Stomach (tissue), 9 donors: ENCODE measurements around the gene CLTA. TPM values are rescaled to one million over a fixed set of nuclear protein-coding genes. Genes with fewer than 3 reads are reported as not detected.
A peak's percentile ranks its signal among the peaks of the same experiment; 100 is the strongest.

Experiments used
- DNase-seq, 2 donors: peaks; one replicate each; pipeline versions ENCODE4 v3.0.0 to v3.0.0-alpha.2; 2013 to 2019
- H3K27ac ChIP-seq, 5 donors: fragments of 200-600 bp in 4 of 5; sonication (generic) in 4 of 5; one replicate each; pipeline ENCODE4 v1.5.1; 2013 to 2019; ENCODE audit warnings: mild to moderate bottlenecking in 1 of 5, moderate library complexity in 1 of 5
- H3K27me3 ChIP-seq, 3 donors: fragments of 200-600 bp; sonication (generic); one replicate each; pipeline ENCODE4 v1.5.1; 2017 to 2019; ENCODE audit warnings: mixed run types in 1 of 3
- H3K36me3 ChIP-seq, 4 donors: fragments of 200-600 bp; sonication (generic); 1 replicate in 3 of 4; 2 replicates in 1 of 4; pipeline ENCODE4 v1.5.1; 2016 to 2019
- H3K4me1 ChIP-seq, 4 donors: fragments of 200-600 bp; sonication (generic); one replicate each; pipeline ENCODE4 v1.5.1; 2016 to 2019
- H3K4me3 ChIP-seq, 4 donors: fragments of 200-600 bp; sonication (generic) in 3 of 4; one replicate each; pipeline ENCODE4 v1.5.1; 2016 to 2019; ENCODE audit warnings: mild to moderate bottlenecking in 1 of 4
- H3K9me3 ChIP-seq, 4 donors: fragments of 200-600 bp; sonication (generic); one replicate each; pipeline ENCODE4 v1.5.1; 2016 to 2019
- EP300 ChIP-seq: sonication (generic); formaldehyde crosslinking; IDR thresholded peaks from one replicate; pipeline ENCODE4 v1.6.1; 2017; ENCODE audit warnings: antibody characterized with exemption
- POLR2A ChIP-seq, 4 donors: fragments of 450-650 bp; IDR thresholded peaks; one replicate each; pipeline ENCODE4 v1.6.1; 2016; ENCODE audit warnings: antibody characterized with exemption in 4 of 4, control low read depth in 2 of 4, mild to moderate bottlenecking in 1 of 4, moderate library complexity in 1 of 4
- POLR2AphosphoS5 ChIP-seq, 3 donors: sonication (generic); formaldehyde crosslinking; IDR thresholded peaks; one replicate each; pipeline ENCODE4 v1.6.1; 2016; ENCODE audit warnings: antibody characterized with exemption in 3 of 3
- WGBS, 5 donors: extraction: QIAGEN DNeasy Blood & Tissue Kit in 3 of 5; methylation state at CpG; one replicate each; pipeline versions ENCODE4 v1.1.5 to v1.1.7; 2013 to 2018; 5-methylcytosine and 5-hydroxymethylcytosine counted together
- intact Hi-C: fragments of 100-400 bp; cut with DNase I; formaldehyde crosslinking; loops from one replicate; pipeline ENCODE4 v1.15.1; 2023; ENCODE audit warnings: low total_unique reads
- polyA plus RNA-seq, 3 donors: library from polyadenylated mRNA; stranded (reverse); fragments of 200-250 nt; gene quantifications; one replicate each; pipeline ENCODE4 v1.2.3, GENCODE V29; 2013
- total RNA-seq, 5 donors: library from RNA; depleted of rRNA; stranded (reverse); fragments of >200 nt; gene quantifications; one replicate each; pipeline versions ENCODE4 v1.1.0 to v1.2.3, GENCODE V29; 2014 to 2016
- TF ChIP-seq, protein P1 (sequence below), 7 experiments: fragments of 450-650 bp in 4 of 7; fragments of 200-600 bp in 3 of 7; sonication (generic) in 3 of 7; IDR thresholded peaks; one replicate each; pipeline ENCODE4 v1.5.1; 2016 to 2019; ENCODE audit warnings: antibody characterized with exemption in 7 of 7, control low read depth in 2 of 7, mild to moderate bottlenecking in 1 of 7
- donor health status: healthy with polysubstance abuse.
- donor health status: Bipolar disorder and iron deficiency.
- donor health status: healthy.

The CLTA gene
- total and polyA plus RNA-seq, 8 donors, result 25.1 to 890 (median 150) TPM

- H3K27me3 ChIP-seq, result no peaks in the 10 kb centered on the region
- no peaks in the 10 kb centered on the region for H3K9me3 ChIP-seq
- TF ChIP-seq, protein P1, sequence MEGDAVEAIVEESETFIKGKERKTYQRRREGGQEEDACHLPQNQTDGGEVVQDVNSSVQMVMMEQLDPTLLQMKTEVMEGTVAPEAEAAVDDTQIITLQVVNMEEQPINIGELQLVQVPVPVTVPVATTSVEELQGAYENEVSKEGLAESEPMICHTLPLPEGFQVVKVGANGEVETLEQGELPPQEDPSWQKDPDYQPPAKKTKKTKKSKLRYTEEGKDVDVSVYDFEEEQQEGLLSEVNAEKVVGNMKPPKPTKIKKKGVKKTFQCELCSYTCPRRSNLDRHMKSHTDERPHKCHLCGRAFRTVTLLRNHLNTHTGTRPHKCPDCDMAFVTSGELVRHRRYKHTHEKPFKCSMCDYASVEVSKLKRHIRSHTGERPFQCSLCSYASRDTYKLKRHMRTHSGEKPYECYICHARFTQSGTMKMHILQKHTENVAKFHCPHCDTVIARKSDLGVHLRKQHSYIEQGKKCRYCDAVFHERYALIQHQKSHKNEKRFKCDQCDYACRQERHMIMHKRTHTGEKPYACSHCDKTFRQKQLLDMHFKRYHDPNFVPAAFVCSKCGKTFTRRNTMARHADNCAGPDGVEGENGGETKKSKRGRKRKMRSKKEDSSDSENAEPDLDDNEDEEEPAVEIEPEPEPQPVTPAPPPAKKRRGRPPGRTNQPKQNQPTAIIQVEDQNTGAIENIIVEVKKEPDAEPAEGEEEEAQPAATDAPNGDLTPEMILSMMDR (IDR thresholded peaks at IDR 0.05), result no peak
- TF ChIP-seq POLR2A (IDR thresholded peaks at IDR 0.05) (no peak), POLR2AphosphoS5 (IDR thresholded peaks at IDR 0.05) (no peak), EP300 (no peak)
- no peak overlapping the region for H3K27ac ChIP-seq
- H3K4me3 ChIP-seq, result no peak overlapping the region
- peaks cover 8 to 18% (median 14%) of the 10 kb centered on the region in 4 donors for H3K4me1 ChIP-seq
- no peaks in the 10 kb centered on the region for H3K36me3 ChIP-seq
- intact Hi-C loops, result no loop called here
- no peak for DNase-seq
These were observed 3.3 kb upstream of the CLTA start for GRCh38 chr9:36187414-36187813.

GRCh38 chr9:36188212-36188611, 2.5 kb upstream of the CLTA start:
- H3K4me1 ChIP-seq, result peaks cover 16 to 26% (median 22%) of the 10 kb centered on the region in 4 donors
- intact Hi-C loops, result no loop called here
- no peak for TF ChIP-seq EP300
- TF ChIP-seq, protein P1 (IDR thresholded peaks at IDR 0.05), result no peak
- no peak for DNase-seq
- no peaks in the 10 kb centered on the region for H3K27me3 ChIP-seq
- H3K36me3 ChIP-seq, result no peaks in the 10 kb centered on the region
- H3K27ac ChIP-seq, result no peak overlapping the region
- 75 to 86% (median 82%) methylated on average over 5 of the region's 5 CpGs for WGBS, 5 donors
- no peak overlapping the region for H3K4me3 ChIP-seq
- H3K9me3 ChIP-seq, result no peaks in the 10 kb centered on the region

- H3K4me3 ChIP-seq, result peak overlapping the region; percentile 73 to 98 (median 90)
- DNase-seq, result peak in 1 of 2 donors; percentile 41
These were observed 745 bp upstream of the CLTA start for GRCh38 chr9:36189976-36190375.

GRCh38 chr9:36191290-36191645, 547 bp downstream of the CLTA start:
- Histone ChIP-seq H3K27ac (peak overlapping the region; percentile 85 to 98 (median 94)), H3K4me3 (peak overlapping the region; percentile 73 to 98 (median 90)), H3K36me3 (peaks cover 0 to 10% (median 9%) of the 10 kb centered on the region in 4 donors), H3K4me1 (peaks cover 31 to 52% (median 38%) of the 10 kb centered on the region in 4 donors), H3K9me3 (no peaks in the 10 kb centered on the region), H3K27me3 (no peaks in the 10 kb centered on the region)
- peak; percentile 35 to 64 for DNase-seq
- intact Hi-C loops, result loop anchor here (5.0 kb wide), 1 partner anchor 136 kb away; no protein-coding TSS in a partner anchor
- 0 to 1% (median 1%) methylated on average over 14 to 18 of the region's 18 CpGs for WGBS, 5 donors
- TF ChIP-seq EP300 (no peak), POLR2AphosphoS5 (IDR thresholded peaks at IDR 0.05) (no peak), POLR2A (IDR thresholded peaks at IDR 0.05) (no peak)
- TF ChIP-seq, protein P1 (IDR thresholded peaks at IDR 0.05), result no peak

More at GRCh38 chr9:36189976-36190375, 745 bp upstream of the CLTA start:
- Histone ChIP-seq H3K36me3 (no peaks in the 10 kb centered on the region), H3K9me3 (no peaks in the 10 kb centered on the region), H3K27me3 (no peaks in the 10 kb centered on the region), H3K4me1 (peaks cover 31 to 43% (median 38%) of the 10 kb centered on the region in 4 donors), H3K27ac (peak overlapping the region in 4 of 5 donors; percentile 88 to 98 (median 94))
- intact Hi-C loops, result loop anchor here (5.0 kb wide), 1 partner anchor 137 kb away; no protein-coding TSS in a partner anchor
- 3 to 13% (median 7%) methylated on average over 9 of the region's 9 CpGs for WGBS, 5 donors
- no peak for TF ChIP-seq POLR2A (IDR thresholded peaks at IDR 0.05)
- TF ChIP-seq POLR2AphosphoS5 (IDR thresholded peaks at IDR 0.05), result no peak
- TF ChIP-seq, protein P1 (IDR thresholded peaks at IDR 0.05), result no peak
- TF ChIP-seq EP300, result no peak
